ENCODE measurements around the gene ALK.

The ALK gene

DNA sequence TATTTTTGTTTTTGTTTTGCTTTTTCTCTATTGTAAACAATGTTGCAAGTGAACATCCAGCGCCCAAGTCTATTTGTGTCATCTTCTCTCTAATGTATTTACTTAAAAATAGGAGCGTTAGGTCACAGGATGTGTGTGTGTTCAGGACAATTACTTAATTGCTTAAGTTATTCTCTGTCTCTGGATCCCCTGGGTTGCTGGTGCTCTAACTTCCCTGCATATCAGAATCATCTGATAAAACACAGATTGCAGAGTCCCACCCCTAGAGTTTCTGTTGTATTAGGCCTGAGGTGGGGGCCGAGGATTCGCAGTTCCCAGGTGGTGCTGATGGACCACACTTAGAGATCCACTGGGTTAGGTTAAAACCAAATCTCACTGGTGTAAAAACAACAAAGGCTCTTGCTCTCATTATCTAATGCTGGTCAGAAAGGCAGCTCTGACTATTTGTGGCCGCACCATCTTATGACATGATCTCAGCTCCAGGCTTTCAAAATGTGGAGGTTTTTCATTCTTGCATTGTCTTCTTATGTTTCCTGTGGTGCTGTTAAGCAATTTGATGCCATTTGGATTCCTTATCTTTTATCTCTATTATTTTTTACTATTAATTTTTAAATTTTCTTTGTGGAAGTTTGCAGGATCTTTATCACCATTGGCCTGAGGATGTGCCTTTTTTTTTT lies 718.4 kb downstream of the ALK start:
- no peak for DNase-seq (ENCODE audit: low read depth, low spot score)

DNA sequence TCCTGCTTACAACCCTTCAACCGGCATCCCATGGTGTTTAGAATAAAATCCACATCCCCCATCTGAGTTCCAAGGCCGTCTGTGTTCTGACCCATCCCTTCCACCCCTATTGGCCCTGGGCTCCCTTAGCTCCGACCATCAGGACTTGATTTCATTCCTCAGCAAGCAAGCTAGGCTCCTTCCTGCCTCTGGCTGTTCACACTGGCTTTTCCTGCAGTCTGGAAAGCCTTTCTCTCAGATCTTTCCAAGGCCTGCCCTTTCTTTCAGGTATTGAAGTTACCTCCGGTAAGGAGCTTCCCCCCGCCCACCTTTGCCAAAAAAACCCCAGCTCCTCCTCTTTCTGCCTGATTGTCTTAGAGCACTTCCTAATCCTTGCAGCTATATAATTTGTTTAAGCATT lies 719.4 kb downstream of the ALK start:
- DNase-seq (ENCODE audit: low read depth, low spot score), result no peak

DNA sequence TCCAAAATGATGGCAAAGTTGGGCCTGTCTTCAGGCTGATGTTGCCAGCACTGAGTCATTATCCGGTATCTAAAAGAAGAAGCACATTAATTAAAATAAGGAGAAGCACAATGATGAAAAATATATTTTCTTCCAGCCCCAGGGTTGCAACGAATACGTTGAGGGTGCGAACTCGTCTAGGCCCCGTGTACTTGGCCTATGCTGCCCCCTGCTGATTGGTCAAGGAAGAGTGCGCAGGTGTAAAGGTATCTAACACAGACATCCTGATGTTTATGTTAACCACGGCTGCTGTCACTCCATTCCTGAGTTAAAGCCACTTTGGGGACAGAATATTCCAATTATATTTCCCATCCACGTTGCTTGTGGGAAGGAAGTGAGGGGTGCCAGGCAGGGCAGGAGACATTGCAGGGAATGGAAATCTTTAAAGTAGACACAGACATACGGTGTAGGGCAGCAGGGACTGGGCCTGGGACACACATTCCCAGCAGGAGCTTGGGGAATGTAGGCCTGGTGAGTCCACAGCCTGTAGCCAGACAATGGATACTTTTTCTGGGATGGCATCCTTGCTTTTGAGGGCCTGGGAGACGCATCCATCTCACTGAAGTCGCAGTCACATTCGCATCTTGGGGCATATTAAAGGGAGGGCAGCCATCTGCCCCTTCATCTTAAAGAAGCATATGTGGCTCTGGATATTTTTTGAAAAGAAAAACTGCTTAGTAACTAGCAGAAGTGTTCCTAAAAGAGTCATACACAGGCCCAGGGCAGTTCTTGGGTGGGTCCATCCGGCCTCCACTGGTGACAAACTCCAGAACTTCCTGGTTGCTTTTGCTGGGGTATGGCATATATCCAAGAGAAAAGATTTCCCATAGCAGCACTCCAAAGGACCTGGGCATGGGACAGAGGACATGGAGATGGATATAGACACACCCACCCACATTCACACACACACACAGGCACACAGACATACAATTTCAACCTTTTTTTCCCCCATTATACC lies 724.3 kb downstream of the ALK start:
- peak; percentile 71 for DNase-seq (ENCODE audit: low read depth, low spot score)

DNA sequence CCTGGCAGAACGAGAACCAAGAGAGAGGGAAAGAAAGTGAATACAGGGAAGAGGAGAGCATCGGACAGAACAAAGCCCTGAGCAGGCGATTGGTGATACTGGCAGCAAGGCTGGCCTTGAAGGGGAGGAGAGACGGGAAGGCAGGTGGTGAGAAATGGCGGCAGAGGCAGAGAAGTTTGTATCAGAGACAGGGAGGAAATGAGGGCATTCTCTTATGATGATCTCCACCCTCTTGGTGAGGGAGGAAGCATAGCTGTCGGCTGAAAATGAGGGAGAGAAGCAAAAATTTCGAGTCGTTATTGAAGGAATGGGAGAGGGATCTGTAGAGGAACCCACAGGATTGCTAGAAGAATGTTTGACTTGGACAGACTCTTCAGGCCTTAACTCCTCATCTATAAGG lies 725.6 kb downstream of the ALK start:
- DNase-seq (ENCODE audit: low read depth, low spot score), result no peak

- no peak for DNase-seq (ENCODE audit: low read depth, low spot score)
These were observed 727.7 kb downstream of the ALK start for GRCh38 chr2:29193681-29194080.

DNA sequence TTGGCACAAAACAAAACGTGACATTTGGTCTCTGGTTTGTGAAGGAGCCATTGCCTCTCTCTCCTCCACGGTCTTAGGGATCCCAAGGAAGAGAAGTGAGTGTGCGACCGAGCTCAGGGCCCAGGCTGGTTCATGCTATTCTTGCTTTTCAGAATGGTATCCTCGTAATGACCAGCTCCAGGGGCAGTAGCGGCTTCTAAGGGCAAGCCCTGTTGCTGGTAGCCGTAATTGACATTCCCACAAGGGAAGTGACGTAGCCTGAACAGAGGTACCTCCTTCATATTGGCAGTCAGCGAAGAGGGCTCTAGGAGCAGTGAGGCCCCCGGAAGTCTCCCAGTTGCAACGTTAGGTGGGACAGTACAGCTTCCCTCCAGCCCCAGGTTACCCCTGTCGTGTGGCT lies 728.3 kb downstream of the ALK start:
- DNase-seq (ENCODE audit: low read depth, low spot score), result no peak

- DNase-seq (ENCODE audit: low read depth, low spot score), result no peak
These were observed 728.9 kb downstream of the ALK start for GRCh38 chr2:29192526-29192925.

- no peak for DNase-seq (ENCODE audit: low read depth, low spot score)
These were observed 729.6 kb downstream of the ALK start for GRCh38 chr2:29191817-29192216.

- no peak for DNase-seq (ENCODE audit: low read depth, low spot score)
These were observed 732.3 kb downstream of the ALK start for GRCh38 chr2:29189052-29189451.

- DNase-seq (ENCODE audit: low read depth, low spot score), result no peak
These were observed 733.5 kb downstream of the ALK start for GRCh38 chr2:29187926-29188325.

DNA sequence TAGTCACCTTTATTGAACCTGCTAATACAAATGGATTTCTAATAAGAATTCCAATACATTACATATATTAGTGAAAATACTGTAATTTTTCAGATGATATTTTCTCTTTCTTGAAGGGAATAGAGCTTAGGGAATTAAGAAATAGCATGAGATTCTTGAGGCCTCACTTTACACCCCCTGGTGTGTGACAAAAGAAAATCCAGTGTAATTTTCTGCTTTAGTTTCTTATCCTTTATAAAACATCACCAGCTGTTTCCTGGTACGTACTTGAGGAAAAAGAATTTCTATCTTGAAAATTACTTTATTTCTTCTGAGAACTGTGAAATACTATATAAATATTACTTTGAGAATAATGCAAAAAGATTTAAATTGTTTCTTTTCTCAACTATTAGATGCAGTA lies 734.6 kb downstream of the ALK start:
- no peak for DNase-seq (ENCODE audit: low read depth, low spot score)

DNA sequence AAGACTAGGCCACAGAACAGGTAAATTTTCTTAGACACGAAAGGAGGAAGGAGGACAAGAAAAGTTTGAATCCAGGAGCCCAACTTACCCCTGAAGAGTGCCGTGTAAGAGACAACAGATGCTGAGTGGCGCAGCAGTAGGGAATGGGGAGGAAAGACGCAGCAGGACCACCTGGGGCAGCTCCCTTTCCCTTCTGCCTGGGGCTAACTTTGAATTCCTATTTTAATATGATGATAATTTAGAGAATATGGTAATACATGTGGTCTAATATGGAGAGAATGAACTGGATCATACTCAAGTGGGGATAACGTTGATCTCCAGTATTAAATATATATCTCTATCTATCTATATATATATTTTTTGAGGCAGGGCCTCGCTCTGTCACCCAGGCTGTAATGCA lies 736.9 kb downstream of the ALK start:
- DNase-seq (ENCODE audit: low read depth, low spot score), result no peak

DNA sequence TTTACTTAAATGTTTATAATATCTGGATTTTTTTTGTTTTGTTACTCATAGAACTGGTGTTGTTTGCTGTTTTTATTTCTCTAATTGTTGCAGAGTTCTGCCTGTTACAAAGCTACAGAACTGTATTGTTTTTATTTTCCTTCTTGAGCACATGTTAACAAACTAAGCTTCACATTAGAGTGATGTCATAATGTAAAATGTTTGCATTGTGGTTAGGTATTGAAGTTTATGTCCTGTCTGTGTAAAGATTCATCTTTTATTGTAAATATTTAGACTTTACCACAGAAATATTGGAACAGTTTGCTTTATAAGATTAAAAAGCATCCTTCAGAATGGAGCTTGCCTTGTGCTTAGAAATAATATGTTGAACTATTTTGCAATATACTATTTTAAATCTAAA lies 738.5 kb downstream of the ALK start:
- no peak for DNase-seq (ENCODE audit: low read depth, low spot score)

- no peak for DNase-seq (ENCODE audit: low read depth, low spot score)
These were observed 739.1 kb downstream of the ALK start for GRCh38 chr2:29182334-29182733.

DNA sequence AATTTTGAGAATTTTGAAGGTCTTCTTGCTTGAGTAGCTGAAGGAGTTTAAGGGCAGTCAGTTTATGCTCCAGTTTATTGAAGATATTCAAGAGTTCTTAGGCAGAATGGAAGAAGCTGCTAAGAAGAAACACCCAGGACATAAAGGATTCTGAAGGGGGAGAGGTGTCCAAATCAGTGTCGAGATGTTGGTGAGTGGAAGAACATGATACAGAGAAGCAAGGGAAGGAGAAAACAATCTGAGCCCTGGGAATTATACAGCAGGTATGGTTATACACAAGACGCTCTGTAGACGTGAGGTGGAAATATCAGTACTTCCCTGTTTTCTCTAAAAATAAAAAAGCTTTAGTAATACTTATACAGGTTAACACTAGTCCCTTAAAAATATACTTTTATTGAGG lies 746.0 kb downstream of the ALK start:
- DNase-seq (ENCODE audit: low read depth, low spot score), result no peak

DNA sequence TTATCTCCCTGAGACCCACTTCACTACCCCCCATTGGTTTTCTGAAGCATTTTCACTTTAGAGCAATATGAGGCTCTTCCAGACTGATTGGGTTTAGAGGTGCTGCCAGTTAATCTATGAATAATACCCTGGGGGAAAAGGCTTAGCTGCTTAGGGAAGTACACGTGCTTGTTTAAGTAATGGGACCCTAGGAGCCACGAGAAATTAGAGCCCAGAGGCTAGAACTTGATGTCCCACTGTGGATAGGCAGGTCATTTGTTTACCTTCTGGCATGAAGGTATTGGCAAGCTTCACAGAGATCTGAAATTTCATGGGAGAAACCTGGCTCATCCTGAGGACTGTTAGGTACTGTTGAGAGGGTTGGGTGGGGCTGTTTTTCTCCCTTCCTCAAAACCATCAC lies 746.4 kb downstream of the ALK start:
- no peak for DNase-seq (ENCODE audit: low read depth, low spot score)

DNA sequence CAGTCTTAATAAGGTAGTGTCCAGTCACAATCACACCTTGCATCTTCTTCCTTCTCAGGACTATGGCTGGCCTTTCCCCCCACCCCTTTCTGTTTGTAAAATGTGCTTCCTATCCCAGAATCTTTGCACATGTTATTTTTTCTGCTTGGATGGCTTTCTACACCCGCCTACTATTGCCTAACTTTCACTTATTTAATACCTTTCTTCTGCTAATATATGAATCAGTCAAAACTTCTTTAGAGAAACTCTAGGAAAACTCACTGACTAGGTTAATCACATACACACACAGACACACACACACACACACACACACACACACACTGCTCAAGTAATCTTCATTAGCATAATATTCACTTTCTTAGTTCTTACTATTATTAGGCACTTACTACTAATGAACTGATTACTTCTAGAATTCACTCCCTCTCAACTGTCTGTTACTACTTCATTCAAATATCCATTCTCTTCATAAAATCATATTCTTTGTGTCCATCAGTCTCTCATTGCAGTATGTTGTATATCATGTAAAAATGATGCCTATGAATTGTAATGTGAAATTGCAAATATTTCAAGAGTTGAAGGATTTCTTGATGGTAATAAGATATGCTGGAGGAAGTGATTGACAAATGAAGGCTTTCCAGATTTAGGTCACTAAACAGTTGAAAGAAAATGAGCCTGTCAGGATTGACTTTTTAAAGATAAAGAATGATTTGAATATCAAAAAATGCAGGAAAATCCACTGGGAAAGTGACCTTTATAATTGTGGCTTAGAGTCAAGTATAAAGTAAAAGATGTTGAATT lies 754.9 kb downstream of the ALK start:
- DNase-seq (ENCODE audit: low read depth, low spot score), result no peak

GRCh38 chr2:29165362-29166241 lies 755.8 kb downstream of the ALK start:
- DNase-seq (ENCODE audit: low read depth, low spot score), result no peak

GRCh38 chr2:29164091-29164846 lies 757.1 kb downstream of the ALK start:
- DNase-seq (ENCODE audit: low read depth, low spot score), result no peak

DNA sequence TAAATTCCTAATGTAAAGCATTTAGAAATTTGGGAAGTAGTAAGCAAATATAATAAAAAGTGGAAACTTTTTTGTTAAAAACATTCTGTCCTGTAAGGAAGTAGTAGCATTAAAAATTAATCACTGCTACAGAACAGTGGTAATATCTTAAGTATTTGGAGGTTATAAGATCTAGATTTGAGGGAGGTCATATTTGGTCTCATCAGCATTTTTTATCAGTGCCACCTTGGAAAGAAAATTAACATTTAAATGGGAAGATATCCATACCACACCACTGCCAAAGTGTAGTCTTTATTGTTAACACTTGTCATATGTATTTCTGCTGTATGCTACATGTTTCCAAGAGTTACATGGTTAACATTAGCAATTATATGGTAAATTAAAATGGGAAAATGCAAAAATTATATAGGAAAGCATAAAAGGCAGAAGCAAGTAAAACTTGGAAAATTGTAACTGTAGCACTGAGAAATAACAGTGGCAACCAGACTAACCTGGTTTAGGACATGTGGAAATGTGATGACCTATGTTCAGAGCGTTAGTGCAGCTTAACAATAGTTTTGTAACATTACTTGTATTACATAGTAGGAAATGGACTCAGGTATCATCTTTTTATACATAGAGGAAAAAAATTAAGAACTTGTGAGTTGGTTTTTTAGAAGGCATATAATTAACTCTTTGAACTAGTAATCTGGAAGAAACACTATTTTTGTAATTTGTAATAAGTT lies 759.0 kb downstream of the ALK start:
- DNase-seq (ENCODE audit: low read depth, low spot score), result no peak

Measured in activated naive CD8-positive, alpha-beta T cell treated with anti-CD3 and anti-CD28 coated beads, Interleukin-2, amount 50 U/mL, for 16 hours (primary cell).